Measurements from ENCODE around the gene GADD45A. TPM values are rescaled to one million over a fixed set of nuclear protein-coding genes. Genes with fewer than 3 reads are reported as not detected.

GADD45A gene
- total and polyA plus RNA-seq, 9 of the 15 experiments (the other 6 are each of a cell fraction or from before 2014, with no cell fraction given), result 21.3 to 156 (median 62.1) TPM

GRCh38 chr1:67688526-67689219 lies 3.7 kb downstream of the GADD45A start (continued):
- TF ChIP-seq MGA (IDR thresholded peaks at IDR 0.05) (no peak), PRDM10 (IDR thresholded peaks at IDR 0.05; ENCODE audit: partially characterized antibody) (peak; percentile 42), TEAD1 (CRISPR knock-in tag; IDR thresholded peaks at IDR 0.05) (peak; percentile 41 to 43; a peak in 3 of 4 replicates), ZBTB2 (IDR thresholded peaks at IDR 0.05) (peak; percentile 79), FOXK2 (conservative IDR thresholded peaks at IDR 0.05 in 1 of 2, IDR thresholded peaks at IDR 0.05 in 1 of 2; ENCODE audit: low read depth in 2 of 2) (peak; percentile 64 to 73; a peak in 1 of 4 replicates), RFX7 (CRISPR knock-in tag; IDR thresholded peaks at IDR 0.05) (no peak), MEF2D (tag; conservative IDR thresholded peaks at IDR 0.05; ENCODE audit: low read depth) (peak; percentile 58; the same call in 1 of the 2 replicates), ETV5 (CRISPR knock-in tag; IDR thresholded peaks at IDR 0.05; ENCODE audit: low read depth) (peak; percentile 94)
